Central memory CD8-positive, alpha-beta T cell (primary cell): Measurements from ENCODE around the gene MRPL20.

ENCODE experiments used
- ATAC-seq: fragments of 150-1000 bp; cut with Tn5 transposase; replicated peaks from 2 replicates; pipeline ENCODE4 v1.10.0; 2022; ENCODE audit warnings: mild to moderate bottlenecking, moderate FRiP score, moderate number of reproducible peaks; ENCODE audit not compliant: poor library complexity, severe bottlenecking; ENCODE audit errors: extremely low read depth
- DNase-seq, 2 donors: peaks; one replicate each; pipeline ENCODE4 v3.0.0; 2021; ENCODE audit warnings: low spot score in 2 of 2
- H3K27ac Mint-ChIP-seq: one replicate; pipeline ENCODE4 v1.8.0; 2022; ENCODE audit warnings: low read depth, mild to moderate bottlenecking, moderate library complexity, mixed read lengths
- H3K27me3 Mint-ChIP-seq: one replicate; pipeline ENCODE4 v1.8.0; 2022; ENCODE audit warnings: mixed read lengths
- H3K36me3 Mint-ChIP-seq: one replicate; pipeline ENCODE4 v1.8.0; 2022; ENCODE audit warnings: mild to moderate bottlenecking, moderate library complexity, mixed read lengths; ENCODE audit not compliant: insufficient read depth
- H3K4me1 Mint-ChIP-seq: one replicate; pipeline ENCODE4 v1.8.0; 2022; ENCODE audit warnings: mixed read lengths
- H3K4me3 Mint-ChIP-seq: one replicate; pipeline ENCODE4 v1.8.0; 2022; ENCODE audit warnings: mild to moderate bottlenecking, moderate library complexity, mixed read lengths
- H3K9me3 Mint-ChIP-seq: one replicate; pipeline ENCODE4 v1.8.0; 2022; ENCODE audit warnings: mixed read lengths

MRPL20 gene

GRCh38 chr1:1427106-1427819, 20.2 kb upstream of the MRPL20 start:
- Mint-ChIP-seq H3K36me3 (no peaks in the 10 kb centered on the region), H3K4me1 (no peaks in the 10 kb centered on the region), H3K27ac (no peak overlapping the region), H3K27me3 (peaks cover 48% of the 10 kb centered on the region), H3K9me3 (no peaks in the 10 kb centered on the region), H3K4me3 (no peak overlapping the region)
- ATAC-seq (no peak), DNase-seq (no peak)

GRCh38 chr1:1426496-1427105, 19.5 kb upstream of the MRPL20 start:
- ATAC-seq = no peak
- no peaks in the 10 kb centered on the region for H3K4me1 Mint-ChIP-seq
- no peaks in the 10 kb centered on the region for H3K36me3 Mint-ChIP-seq
- H3K27me3 Mint-ChIP-seq = peaks cover 50% of the 10 kb centered on the region
- DNase-seq = no peak
- H3K4me3 Mint-ChIP-seq = no peak overlapping the region
- no peak overlapping the region for H3K27ac Mint-ChIP-seq
- no peaks in the 10 kb centered on the region for H3K9me3 Mint-ChIP-seq

GRCh38 chr1:1425753-1426495, 18.8 kb upstream of the MRPL20 start:
- Mint-ChIP-seq H3K4me1 (no peaks in the 10 kb centered on the region), H3K4me3 (no peak overlapping the region), H3K36me3 (no peaks in the 10 kb centered on the region), H3K27me3 (peaks cover 50% of the 10 kb centered on the region), H3K27ac (no peak overlapping the region), H3K9me3 (no peaks in the 10 kb centered on the region)
- DNase-seq (no peak), ATAC-seq (no peak)

GRCh38 chr1:1425426-1425752, 18.3 kb upstream of the MRPL20 start:
- Mint-ChIP-seq H3K9me3 (no peaks in the 10 kb centered on the region), H3K36me3 (no peaks in the 10 kb centered on the region), H3K27ac (no peak overlapping the region), H3K27me3 (peaks cover 50% of the 10 kb centered on the region), H3K4me3 (no peak overlapping the region), H3K4me1 (no peaks in the 10 kb centered on the region)
- ATAC-seq (no peak), DNase-seq (no peak)

GRCh38 chr1:1424707-1425106, 17.6 kb upstream of the MRPL20 start:
- H3K4me1 Mint-ChIP-seq = no peaks in the 10 kb centered on the region
- no peak overlapping the region for H3K27ac Mint-ChIP-seq
- no peaks in the 10 kb centered on the region for H3K36me3 Mint-ChIP-seq
- ATAC-seq (no peak), DNase-seq (no peak)
- H3K4me3 Mint-ChIP-seq = peak overlapping the region; percentile 29
- H3K27me3 Mint-ChIP-seq = peaks cover 43% of the 10 kb centered on the region
- H3K9me3 Mint-ChIP-seq = no peaks in the 10 kb centered on the region

- ATAC-seq = no peak
- DNase-seq = no peak
- Mint-ChIP-seq H3K9me3 (no peaks in the 10 kb centered on the region), H3K36me3 (no peaks in the 10 kb centered on the region), H3K4me1 (no peaks in the 10 kb centered on the region), H3K4me3 (no peak overlapping the region), H3K27ac (no peak overlapping the region), H3K27me3 (peaks cover 32% of the 10 kb centered on the region)
These were observed 16.1 kb upstream of the MRPL20 start for GRCh38 chr1:1423245-1423597.

GRCh38 chr1:1422465-1423244, 15.6 kb upstream of the MRPL20 start:
- Mint-ChIP-seq H3K4me3 (no peak overlapping the region), H3K4me1 (no peaks in the 10 kb centered on the region), H3K36me3 (no peaks in the 10 kb centered on the region), H3K27me3 (peaks cover 29% of the 10 kb centered on the region), H3K27ac (no peak overlapping the region), H3K9me3 (no peaks in the 10 kb centered on the region)
- DNase-seq (no peak), ATAC-seq (no peak)

- no peak for DNase-seq
- H3K4me3 Mint-ChIP-seq = no peak overlapping the region
- H3K9me3 Mint-ChIP-seq = no peaks in the 10 kb centered on the region
- no peak overlapping the region for H3K27ac Mint-ChIP-seq
- peaks cover 29% of the 10 kb centered on the region for H3K27me3 Mint-ChIP-seq
- H3K4me1 Mint-ChIP-seq = no peaks in the 10 kb centered on the region
- no peaks in the 10 kb centered on the region for H3K36me3 Mint-ChIP-seq
- ATAC-seq = no peak
These were observed 14.9 kb upstream of the MRPL20 start for GRCh38 chr1:1421907-1422464.

GRCh38 chr1:1421147-1421906, 14.2 kb upstream of the MRPL20 start, which contains the start of gene ANKRD65:
Gene ANKRD65 (minus strand): TSS chr1:1421276. CDS start chr1:1421005, 271 bp downstream.
- Mint-ChIP-seq H3K27ac (no peak within 1 kb of the TSS), H3K27me3 (peaks cover 29% of the 10 kb centered on the region), H3K9me3 (no peaks in the 10 kb centered on the region), H3K36me3 (no peaks in the 10 kb centered on the region), H3K4me1 (no peaks in the 10 kb centered on the region), H3K4me3 (no peak within 1 kb of the TSS)
- DNase-seq (no peak), ATAC-seq (no peak)

GRCh38 chr1:1420654-1421141, 13.6 kb upstream of the MRPL20 start:
- H3K27me3 Mint-ChIP-seq = peaks cover 29% of the 10 kb centered on the region

GRCh38 chr1:1419813-1420653, 12.9 kb upstream of the MRPL20 start:
- Mint-ChIP-seq H3K9me3 (no peaks in the 10 kb centered on the region), H3K4me3 (no peak overlapping the region), H3K27ac (no peak overlapping the region), H3K4me1 (no peaks in the 10 kb centered on the region), H3K36me3 (no peaks in the 10 kb centered on the region), H3K27me3 (peaks cover 27% of the 10 kb centered on the region)
- no peak for DNase-seq
- ATAC-seq = no peak

More at GRCh38 chr1:1420654-1421141, 13.6 kb upstream of the MRPL20 start:
- Mint-ChIP-seq H3K27ac (no peak overlapping the region), H3K4me1 (no peaks in the 10 kb centered on the region), H3K4me3 (no peak overlapping the region), H3K36me3 (no peaks in the 10 kb centered on the region), H3K9me3 (no peaks in the 10 kb centered on the region)
- DNase-seq = no peak
- ATAC-seq = no peak
